Measurements from ENCODE around the gene CACNA1D.
"Not testable (repeated sequence)": the region's sequence is repeated elsewhere in the genome, so short reads cannot be mapped to it uniquely, and the experiment has no call there.

The CACNA1D gene

DNA sequence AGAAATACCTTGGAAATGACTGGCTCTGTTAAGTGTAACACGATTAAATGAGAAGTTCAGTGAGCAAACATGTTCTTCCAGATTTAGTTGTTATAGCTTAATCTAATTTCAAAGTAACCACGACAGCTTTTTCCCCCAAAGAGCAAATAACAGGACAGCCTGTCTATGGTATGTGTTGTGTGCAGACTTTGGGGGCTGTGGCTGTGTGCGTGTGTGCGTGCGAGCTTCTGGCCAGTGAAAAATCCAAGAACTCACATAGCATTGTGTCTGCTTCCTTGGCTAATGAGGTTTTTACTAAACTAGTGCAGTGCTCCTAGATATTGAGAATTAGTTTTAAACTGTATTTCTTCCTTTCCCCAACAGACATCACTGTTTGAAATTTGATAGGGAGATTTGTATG lies 167.1 kb downstream of the CACNA1D start:
- DNase-seq = no peak

DNA sequence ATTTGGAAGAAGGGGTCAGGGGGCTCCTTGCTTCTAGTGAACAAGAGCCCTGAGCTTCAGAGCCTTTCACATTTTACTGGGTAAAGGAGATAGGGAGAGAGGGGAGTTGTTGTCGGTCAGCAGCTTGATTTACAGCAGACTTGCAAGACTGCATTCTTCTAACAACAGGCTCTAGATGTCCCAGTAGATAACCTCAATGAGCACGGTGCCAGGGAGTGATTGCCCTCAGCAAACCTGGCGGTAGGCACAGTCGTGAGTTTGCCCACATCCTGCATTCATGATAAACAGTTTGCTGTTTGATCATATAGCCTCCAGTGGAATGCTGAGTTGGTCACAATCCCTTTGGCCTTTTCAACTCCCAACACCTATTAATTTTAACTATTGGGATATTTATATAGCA lies 170.4 kb downstream of the CACNA1D start:
- not testable (repeated sequence) for DNase-seq

DNA sequence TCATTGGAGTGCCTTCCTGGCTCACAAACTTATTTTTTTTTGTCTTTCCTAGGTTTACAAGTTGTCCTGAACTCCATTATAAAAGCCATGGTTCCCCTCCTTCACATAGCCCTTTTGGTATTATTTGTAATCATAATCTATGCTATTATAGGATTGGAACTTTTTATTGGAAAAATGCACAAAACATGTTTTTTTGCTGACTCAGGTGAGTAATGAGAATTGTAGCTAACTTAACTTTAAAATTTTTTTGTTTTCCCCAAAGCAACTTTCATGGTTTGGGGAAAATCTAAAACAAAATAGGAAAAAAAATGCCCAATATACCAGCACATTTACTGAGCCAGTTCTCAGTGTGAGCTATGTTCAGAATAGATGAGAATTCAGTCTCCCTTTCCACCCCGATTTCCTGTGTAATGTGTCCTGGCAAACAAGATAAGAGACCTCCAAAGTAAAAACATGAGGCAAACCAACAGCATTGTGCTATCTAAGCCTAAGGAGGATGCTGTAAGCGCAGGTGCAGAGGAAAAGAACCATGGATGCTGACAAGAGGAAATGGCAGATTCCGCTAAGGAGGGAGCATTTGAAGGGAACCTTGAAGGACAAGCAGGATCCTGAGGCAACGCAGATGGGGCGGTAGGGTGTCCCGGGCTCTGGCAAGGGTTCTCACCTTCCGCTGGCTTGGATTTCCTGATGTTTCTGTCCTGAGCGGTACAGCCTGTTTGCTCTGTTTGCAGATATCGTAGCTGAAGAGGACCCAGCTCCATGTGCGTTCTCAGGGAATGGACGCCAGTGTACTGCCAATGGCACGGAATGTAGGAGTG lies 171.4 kb downstream of the CACNA1D start:
- DNase-seq = no peak

DNA sequence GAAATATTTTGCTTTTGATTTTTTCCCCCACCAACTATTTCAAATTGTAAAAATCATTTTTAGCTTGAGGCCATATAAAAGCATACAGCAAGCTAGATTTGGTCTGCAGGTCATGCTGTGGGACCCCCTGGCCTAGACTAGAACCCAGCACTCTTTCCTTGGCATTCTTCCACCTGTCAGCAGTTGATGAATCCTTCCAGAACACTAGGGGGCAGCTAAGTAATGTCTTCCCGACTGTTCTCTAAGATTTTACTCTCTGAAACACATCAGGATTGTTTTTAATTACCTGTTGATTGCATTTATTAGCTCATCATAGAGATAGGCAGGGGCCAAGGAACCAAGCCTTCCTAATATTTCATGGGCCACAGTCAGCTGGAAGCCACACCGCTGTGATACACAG lies 174.5 kb downstream of the CACNA1D start:
- DNase-seq = no peak

DNA sequence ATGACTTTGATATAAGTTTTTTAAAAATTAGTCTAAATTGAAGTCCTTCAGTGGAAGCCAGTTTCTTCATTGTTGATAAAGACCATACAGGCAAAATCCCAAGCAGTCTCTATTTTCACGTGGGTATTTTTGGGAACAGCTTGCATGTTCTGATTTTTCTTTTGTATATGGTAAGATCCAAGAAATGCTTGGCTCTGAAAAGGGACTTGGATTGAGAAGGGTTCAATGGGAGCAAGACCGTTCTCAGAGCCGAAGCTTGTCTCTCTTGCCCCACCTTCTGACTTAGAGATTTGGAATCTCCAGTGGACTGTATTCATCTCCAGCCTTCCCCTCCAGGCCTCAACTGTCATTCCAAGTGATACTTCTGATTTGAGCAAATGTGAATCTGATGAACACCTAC lies 176.3 kb downstream of the CACNA1D start:
- DNase-seq = no peak

DNA sequence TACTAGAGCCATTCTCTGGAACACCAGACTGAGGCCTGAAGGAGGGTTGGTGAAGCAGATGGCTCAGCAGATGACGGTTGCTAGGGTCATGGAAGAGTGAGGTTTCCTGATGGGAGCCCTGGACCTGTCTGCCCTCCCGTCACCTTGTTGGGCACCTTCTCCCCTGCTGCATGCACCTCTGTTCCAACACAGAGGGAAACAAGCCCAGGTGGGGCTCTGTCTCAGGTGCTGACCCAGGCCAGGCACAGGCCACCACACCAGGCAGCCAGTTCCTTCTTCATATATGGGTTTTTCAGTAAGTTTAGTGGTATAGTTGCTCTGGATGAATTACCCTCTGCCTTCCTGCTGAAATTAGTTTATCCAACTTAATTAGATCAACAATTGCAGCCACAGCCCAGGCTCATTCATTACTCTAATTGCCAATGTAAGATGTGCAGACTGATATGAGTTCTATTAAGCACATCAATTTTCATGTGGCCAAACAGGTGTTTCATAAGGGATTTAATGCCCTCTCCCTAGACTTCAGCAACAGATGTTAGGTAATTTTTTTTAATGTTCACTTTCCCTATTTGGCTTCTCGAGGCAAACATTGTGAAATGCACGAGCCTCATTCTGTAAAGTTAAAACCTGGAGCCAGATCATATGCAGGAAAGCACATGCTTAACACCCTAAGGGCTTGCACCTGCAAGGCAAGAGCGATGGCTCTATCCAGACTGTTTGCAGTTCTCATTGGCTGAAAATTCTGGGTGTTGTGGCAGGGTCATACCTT lies 177.0 kb downstream of the CACNA1D start:
- no peak for DNase-seq

DNA sequence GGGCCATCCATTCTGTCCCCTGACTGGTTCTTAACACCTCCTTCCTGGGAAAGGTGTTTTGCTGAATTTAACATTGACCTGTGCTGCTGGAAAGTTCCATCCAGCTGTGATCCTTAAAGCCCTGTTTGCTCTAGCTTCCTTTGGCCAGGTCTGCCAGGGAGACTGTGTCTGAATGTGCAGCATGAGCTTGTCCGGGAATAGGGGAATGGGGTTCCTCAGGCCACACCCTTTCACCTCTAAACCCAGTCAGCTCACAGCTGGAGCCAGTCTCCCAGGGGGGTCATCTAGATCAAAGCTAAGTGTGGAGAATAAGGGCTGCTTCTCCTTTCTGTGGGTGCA lies 177.5 kb downstream of the CACNA1D start:
- no peak for DNase-seq

DNA sequence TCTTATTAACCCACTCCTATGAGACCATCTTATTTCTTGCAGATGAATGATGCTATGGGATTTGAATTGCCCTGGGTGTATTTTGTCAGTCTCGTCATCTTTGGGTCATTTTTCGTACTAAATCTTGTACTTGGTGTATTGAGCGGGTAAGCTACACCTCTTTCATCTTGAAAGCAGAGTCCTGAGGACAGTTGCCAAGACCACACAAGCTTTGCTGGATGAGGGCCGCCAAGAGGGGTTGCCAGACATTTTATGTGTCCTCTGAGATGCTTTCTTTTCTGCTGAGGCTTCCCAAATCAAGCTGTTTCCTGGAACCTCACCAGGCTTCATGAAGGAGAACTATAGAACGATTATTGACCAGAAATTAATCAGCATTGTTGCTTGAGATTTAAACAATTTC lies 178.6 kb downstream of the CACNA1D start:
- DNase-seq = no peak

DNA sequence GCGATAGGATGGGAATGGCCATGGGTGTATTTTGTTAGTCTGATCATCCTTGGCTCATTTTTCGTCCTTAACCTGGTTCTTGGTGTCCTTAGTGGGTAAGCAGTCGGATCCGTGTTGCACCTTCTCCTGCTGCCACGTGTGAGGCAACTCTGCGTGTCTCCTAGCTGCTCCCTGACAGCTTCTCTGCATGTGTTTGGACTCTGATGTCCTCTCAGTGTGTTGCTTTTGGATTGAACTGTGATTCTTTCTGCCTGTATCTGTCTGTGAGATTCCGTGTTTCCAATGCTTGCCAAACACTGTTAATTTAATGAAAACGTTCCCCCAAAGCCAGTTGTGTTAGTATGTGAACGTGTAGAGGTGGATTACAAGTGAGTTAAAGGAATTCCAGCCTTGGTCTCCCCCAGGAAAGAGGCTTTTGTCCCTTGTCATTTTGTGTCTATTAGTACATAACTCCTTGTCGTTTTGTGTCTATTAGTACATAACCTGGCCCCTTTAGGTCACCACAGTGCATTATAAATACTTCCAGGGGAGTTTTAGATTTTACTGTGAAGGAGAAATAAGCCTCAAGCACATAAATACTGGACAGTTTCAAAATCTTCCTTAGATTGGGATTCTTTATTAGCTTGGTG lies 179.4 kb downstream of the CACNA1D start:
- no peak for DNase-seq

DNA sequence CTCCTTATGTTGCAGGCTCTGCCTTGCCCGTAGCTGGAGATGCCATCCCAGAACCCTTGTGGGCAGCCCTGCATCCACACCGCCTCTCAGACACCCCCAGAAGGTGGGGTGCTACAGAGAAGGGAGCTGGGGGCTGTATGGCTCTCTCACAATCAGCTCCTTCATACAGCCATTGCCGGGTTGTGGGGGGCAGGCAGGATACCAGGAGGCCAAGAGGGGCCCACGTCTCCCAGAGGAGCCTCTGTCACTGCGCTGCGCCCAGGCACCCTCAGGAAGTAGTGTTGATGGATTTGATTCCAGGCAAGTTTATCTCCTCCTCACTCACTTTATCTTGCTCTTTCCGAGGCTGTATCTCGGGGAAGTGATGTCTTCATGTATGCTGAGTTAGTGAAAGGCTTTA lies 180.2 kb downstream of the CACNA1D start:
- no peak for DNase-seq

DNA sequence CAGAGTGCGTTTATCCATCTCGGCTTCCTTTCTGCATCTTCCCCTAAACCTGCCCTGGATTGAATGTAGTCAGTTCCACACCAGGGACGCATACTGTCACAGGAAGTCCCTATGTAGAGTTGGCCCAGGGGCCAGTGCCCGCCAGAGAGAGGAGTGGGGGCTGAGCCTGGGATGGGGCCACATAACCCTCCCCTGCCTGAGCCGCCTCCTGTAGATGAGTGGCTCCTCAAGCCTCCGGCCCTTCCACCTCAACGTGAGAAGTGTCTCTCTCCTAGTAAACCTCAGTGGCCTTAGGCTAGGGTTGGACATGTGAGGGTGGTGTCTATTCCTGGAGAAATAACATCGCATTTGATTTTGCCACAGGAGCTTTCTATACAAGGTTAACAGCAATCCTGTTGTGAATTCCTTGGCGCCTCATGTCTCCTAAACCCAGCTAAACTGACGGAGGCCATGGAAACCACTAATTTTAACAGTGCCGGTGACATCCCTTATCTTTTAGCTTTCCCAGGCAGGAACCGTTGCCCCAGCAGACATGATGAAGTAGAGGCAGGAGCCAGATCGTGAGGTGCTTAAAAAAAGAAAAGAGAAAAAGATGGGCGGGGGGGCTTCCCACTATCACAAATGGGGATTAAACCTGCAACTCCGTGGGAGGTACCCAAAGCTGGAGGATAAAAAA lies 180.7 kb downstream of the CACNA1D start:
- DNase-seq = no peak

DNA sequence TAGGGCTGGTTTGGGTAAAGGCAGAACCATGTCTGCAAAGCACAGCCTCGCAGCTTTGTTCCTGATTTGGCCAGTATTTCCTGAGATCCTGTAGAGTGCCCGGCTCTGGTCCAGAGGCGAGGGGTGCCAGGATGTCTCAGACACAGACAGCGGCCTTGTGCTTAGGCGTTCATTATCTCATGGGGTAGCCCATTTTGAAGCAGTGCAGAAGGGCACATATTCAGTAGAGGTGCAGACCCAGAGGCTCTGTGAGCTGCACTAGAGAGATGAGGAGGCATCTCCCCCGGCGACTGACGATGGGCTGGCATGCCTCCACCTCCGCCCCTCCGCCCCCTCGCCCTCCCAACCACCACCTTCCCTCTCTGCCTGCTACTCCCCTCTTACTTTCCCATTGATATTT lies 181.5 kb downstream of the CACNA1D start:
- no peak for DNase-seq

DNA sequence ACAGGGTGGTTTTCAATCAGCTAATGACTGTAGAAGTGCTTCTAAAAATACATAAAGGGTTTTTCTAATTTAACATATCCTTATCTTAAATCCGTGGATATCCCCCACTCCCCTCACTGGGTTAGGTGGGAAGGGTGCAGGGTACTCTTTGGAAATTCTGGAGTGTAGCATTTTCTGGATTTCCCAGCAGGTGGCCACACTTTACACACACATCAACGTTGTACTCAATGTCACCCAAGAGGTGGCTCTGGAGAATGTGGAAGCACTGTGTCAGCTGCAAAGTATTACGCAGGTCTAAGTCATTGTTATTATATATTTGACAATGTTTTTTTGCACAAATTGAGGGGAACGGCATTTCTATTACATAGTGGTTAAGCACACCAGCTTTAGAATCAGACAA lies 183.0 kb downstream of the CACNA1D start:
- no peak for DNase-seq

DNA sequence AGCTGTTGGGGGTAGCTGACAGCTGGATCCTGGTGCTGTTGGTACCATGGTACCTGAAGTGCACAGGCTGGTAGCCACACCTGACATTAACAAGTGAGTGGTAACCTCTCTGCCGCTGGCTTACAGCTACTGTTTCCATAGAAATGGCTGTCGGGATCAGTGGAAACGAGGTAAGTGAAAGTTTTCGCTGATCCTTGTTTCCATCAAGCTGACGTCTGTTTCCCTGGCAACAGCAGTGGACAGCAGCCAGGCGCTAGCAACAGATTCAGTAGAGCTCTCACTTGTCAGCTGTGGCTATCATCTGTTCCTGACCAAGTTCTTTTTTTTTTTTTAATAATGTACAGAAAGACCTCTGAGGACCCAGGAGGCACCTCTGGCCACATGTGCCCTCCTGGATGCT lies 185.6 kb downstream of the CACNA1D start:
- DNase-seq = no peak

DNA sequence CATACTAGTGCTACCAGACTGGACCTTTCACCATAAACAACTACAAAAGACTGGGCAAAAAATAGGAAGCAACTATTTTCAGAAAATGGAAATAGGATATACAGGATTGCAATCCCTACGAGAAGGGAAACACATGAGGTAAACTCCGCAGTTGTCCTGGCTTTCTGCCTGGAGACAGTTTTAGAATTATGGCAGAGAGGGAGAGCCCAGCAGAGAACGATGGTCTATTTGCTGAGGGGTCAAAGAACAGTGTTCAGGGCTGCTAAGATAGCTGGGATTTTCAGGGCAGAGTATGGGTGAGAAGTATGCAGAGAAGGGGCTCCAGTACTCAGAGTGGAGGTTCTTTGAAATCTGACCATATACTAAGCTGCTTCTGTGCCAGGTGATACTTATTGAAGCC lies 188.4 kb downstream of the CACNA1D start:
- DNase-seq = no peak

DNA sequence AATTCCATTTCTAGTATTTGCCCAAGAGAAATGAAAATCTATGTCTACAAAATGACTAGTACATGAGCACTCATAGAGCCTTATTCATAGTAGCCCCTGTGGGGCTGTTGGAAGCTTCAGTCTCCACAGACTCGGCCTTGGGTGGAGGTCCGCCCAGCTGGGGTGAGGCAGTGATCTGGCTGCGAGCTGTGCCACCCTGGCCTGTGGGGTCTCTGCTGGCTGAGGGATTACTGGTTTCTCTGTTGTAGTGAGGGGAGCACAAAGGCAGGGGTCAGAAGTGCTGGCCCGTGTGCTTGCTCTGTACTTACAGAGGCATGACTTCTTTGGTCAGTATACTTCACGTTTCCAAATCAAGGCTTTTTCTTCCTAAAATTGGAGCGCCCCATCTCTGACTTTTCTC lies 193.7 kb downstream of the CACNA1D start:
- DNase-seq = no peak

DNA sequence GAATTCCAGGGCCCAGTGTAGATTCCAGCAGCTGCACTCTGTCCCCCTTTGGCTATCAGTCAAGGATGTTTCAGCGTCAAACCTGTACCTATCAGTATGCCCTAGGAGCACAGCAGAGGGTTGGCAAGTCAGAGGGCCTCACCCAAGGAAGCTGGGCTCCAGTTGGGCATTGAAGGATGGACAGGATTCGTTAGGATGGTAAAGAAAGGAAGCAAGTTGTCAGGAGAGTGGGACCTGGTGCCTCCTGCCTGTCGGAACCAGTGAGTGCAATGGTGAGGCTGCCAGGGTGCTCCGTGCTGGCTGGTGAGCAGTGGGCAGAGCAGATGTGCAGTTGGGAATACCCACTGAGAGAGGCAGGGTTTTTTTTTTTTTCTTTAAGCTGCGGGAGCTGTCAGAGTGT lies 194.6 kb downstream of the CACNA1D start:
- DNase-seq = no peak

DNA sequence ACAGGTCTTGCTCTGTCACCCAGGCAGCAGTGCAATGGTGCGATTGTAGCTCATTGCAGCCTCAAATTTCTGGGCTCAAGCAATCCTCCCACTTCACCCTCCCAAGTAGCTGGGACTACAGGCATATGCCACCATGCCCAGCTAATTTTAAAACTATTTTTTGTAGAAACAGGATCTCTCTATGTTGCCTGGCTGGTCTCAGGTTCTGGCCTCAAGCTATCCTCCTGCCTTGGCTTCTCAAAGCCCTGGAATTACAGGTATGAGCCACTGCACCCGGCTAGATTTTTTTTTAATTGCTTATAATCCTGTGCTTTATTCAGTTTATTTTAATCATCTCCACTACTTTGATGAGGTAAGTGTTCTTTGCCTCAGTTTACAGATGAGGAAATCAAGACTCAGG lies 195.3 kb downstream of the CACNA1D start:
- DNase-seq = no peak

DNA sequence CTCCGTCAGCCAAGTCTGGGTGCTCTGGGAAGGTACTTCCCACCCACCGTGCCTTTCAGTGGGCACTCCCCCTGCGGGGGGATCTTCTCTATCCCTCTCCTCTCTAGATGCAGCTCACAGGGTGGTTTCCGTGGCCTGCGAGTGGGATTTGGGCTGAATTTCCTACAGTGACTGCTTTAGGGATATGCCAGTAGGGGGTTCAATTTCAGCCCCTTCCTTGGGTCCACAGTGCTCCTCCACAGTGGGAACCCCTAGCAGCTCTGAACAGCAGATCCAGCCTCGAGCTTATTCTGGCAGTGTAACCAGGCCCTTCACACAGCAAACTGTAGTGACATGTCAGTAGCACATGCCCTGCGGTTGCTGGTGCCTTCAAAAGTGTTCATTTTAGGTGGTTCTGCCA lies 196.1 kb downstream of the CACNA1D start:
- DNase-seq = no peak

DNA sequence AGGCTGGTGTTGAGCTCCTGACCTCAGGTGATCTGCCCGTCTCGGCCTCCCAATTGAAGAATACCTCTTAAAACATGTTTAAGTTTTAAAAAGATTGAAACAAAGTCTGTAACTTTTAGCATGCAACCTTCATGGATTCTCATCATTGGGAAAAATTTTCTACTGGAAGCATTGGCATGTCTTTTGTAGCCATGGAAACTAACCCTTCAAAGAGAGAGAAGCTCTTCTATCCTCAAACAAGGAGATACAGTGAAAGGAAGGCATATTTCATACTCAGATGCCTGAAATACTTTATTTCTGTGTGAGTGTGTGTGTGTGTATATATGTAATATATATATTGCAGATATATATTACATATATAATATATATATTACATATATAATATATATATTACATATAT lies 196.9 kb downstream of the CACNA1D start:
- DNase-seq = no peak

DNA sequence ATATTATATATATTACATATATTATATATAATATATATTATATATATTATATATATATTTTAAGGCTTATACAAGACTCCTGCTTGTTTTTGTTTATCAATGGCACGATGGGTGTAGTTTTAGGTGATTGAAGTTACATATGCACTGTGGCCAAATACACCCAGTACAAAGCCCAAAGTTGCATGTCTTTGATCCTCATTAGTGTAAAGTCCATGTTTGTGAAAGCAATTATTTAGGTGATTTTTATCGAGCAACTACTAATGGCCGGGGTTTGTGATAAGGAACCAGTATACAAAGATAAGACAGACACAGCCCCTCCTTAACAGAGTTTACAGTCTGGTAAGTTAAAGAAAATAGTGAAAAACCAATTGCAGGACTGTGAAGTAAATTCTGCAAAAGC lies 197.5 kb downstream of the CACNA1D start:
- no peak for DNase-seq

DNA sequence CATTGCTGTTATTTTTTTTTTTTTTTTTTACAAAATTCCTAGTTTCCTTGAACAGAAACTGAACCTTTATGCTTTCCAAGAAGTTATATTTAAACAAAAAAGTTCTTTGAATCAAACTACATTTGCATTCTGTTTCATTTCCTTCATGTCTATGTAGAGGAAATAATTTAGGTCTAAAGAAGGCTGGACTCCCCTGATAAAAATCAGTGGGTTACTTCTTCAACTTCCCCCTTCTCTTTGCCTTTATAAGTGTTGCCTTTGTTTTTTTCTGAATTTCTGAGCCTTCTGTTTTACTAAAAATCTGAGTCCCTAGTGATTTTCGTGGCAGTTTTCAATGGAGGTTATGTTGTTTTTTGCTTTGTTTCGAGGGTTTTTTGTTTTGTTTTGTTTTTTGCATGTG lies 199.0 kb downstream of the CACNA1D start:
- no peak for DNase-seq

DNA sequence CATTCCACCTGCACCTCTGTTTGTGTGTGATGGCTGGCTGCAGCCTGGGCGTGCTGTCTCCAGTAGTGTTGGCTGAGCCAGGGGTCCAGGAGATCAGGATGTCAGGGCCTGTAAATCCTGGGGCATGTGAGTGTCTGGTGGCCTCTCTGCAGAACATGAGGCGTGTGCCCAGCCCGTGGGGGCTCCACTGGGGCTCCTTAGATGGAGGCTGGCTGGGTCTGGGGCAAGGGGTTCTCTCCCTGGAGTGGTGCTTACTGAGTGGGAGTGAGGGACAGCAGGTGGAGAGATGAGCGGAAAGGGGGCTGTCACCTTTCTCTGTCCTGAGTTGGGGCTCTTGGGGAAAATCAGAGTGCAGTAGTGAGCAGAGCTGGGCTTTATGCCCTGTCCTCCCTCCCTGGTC lies 199.6 kb downstream of the CACNA1D start:
- no peak for DNase-seq

Measured in activated CD8-positive, alpha-beta memory T cell treated with anti-CD3 and anti-CD28 coated beads, Interleukin-2, amount 50 U/mL, for 4 hours (primary cell).